NT2/D1 (cell line): ENCODE results near the gene ZNF808.
"Not testable (repeated sequence)": the region's sequence is repeated elsewhere in the genome, so short reads cannot be mapped to it uniquely, and the experiment has no call there.

ENCODE experiments used
- DNase-seq: peaks from one replicate; pipeline ENCODE4 v3.0.0-alpha.2; 2011; ENCODE audit warnings: low read depth, low spot score
- H3K27me3 ChIP-seq: 2 replicates; pipeline ENCODE4 v1.6.0; 2011; ENCODE audit warnings: mild to moderate bottlenecking; ENCODE audit not compliant: insufficient read length, insufficient read depth
- H3K36me3 ChIP-seq: 2 replicates; pipeline ENCODE4 v1.6.1; 2011; ENCODE audit warnings: mild to moderate bottlenecking, low read length, mixed read lengths; ENCODE audit not compliant: insufficient read depth, insufficient read length
- H3K4me1 ChIP-seq: 2 replicates; pipeline ENCODE4 v1.5.1; 2011; ENCODE audit not compliant: insufficient read depth, insufficient read length
- H3K4me3 ChIP-seq: 2 replicates; pipeline ENCODE4 v1.5.1; 2011; ENCODE audit warnings: low read depth; ENCODE audit not compliant: insufficient read length
- H3K9ac ChIP-seq: 2 replicates; pipeline ENCODE4 v1.6.0; 2011; ENCODE audit warnings: low read depth; ENCODE audit not compliant: insufficient read length
- H3K9me3 ChIP-seq: 2 replicates; pipeline ENCODE4 v1.5.1; 2011; ENCODE audit warnings: mild to moderate bottlenecking, low read length; ENCODE audit not compliant: insufficient read depth
- SUZ12 ChIP-seq: IDR thresholded peaks from 2 replicates; pipeline ENCODE4 v1.6.1; 2011; ENCODE audit not compliant: insufficient read length, insufficient read depth; ENCODE audit errors: extremely low read depth
- YY1 ChIP-seq: IDR thresholded peaks from 2 replicates; pipeline ENCODE4 v1.6.1; 2011; ENCODE audit not compliant: insufficient read length, insufficient read depth
- ZNF274 ChIP-seq: IDR thresholded peaks from 2 replicates; pipeline ENCODE4 v1.6.1; 2011; ENCODE audit warnings: mild to moderate bottlenecking, low read depth, low read length

The ZNF808 gene

DNA sequence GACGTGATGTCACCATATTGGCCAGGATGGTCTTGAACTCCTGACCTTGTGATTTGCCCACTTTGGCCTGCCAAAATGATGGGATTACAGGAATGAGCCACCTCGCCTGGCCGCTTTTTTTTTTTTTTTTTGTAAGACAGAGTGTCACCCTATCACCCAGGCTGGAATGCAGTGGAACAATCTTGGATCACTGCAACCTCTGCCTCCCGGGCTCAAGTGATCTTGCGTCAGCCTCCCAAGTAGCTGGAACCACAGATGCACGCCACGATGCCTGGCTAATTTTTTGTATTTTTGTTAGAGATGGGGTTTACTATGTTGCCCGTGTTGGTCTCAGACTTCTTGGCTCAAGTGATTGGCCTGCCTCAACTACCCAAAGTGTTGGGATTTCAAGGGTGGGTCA, 28.9 kb upstream of the ZNF808 start:
- no peak overlapping the region for H3K4me3 ChIP-seq
- TF ChIP-seq ZNF274 = no peak
- TF ChIP-seq YY1 = no peak
- no peak for TF ChIP-seq SUZ12
- no peaks in the 10 kb centered on the region for H3K4me1 ChIP-seq
- peaks cover 22% of the 10 kb centered on the region for H3K36me3 ChIP-seq
- DNase-seq = no peak
- no peaks in the 10 kb centered on the region for H3K9me3 ChIP-seq
- no peak overlapping the region for H3K9ac ChIP-seq
- no peaks in the 10 kb centered on the region for H3K27me3 ChIP-seq

DNA sequence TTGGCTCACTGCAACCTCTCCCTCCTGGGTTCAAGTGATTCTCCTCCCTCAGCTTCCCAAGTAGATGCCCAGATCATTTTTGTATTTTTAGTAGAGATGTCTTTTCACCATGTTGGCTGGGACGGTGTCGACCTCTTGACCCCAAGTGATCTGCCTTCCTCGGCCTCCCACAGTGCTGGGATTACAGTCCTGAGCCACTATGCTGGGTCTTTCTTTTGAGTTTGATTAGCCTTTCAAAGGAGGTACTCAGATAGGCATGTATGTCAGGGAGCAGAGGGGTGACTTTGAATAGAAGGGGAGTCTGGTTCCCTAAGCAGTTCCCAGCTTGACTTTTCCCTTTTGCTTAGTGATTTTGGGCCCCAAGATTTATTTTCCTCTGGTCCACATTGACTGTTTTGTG, 27.0 kb upstream of the ZNF808 start:
- not testable (repeated sequence) for H3K4me1 ChIP-seq

DNA sequence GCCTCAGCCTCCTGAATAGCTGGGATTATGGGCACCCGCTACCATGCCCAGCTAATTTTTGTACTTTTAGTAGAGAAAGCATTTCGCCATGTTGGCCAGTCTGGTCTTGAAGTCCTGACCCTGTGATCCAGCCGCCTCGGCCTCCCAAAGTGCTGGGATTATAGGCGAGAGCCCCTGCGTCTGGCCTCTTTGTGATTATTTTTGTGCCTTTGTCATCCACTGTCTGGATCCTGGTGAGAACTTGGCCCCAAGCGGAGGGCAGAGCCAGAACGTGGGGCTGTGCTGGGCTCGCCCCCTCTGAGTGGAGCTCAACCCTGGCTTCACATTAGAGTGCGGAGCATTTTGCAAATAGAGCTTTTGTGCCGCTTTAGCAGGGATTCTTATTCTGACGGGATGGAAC, 26.5 kb upstream of the ZNF808 start:
- not testable (repeated sequence) for H3K9ac ChIP-seq, H3K4me3 ChIP-seq, H3K27me3 ChIP-seq, H3K9me3 ChIP-seq, DNase-seq, H3K4me1 ChIP-seq
- H3K36me3 ChIP-seq = peaks cover 37% of the 10 kb centered on the region

More for the DNA sequence above, 27.0 kb upstream of the ZNF808 start:
- not testable (repeated sequence) for H3K9me3 ChIP-seq, H3K9ac ChIP-seq, H3K27me3 ChIP-seq, H3K4me3 ChIP-seq, DNase-seq
- H3K36me3 ChIP-seq = peaks cover 32% of the 10 kb centered on the region

DNA sequence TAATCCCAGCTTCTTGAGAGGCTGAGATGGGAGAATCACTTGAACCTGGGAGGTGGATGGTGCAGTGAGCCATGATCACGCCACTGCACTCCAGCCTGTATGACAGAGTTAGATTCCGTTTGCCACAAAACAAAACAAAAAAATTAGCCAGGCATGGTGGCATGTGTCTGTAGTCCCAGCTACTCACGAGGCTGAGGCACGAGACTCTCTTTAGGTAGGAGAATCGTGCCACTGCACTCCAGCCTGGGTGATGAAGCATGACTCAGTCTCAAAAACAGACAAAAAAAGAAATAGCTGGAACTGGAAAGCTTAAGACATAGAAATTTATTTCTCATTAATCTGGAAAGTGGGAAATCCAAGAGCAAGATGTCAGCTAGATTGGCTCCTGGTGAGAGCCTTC, 20.2 kb upstream of the ZNF808 start:
- Histone ChIP-seq H3K27me3 (no peaks in the 10 kb centered on the region), H3K4me1 (no peaks in the 10 kb centered on the region), H3K9me3 (peaks cover 19% of the 10 kb centered on the region), H3K36me3 (peaks cover 63% of the 10 kb centered on the region), H3K4me3 (no peak overlapping the region), H3K9ac (no peak overlapping the region)
- no peak for DNase-seq
- TF ChIP-seq ZNF274 (no peak), YY1 (no peak), SUZ12 (no peak)

DNA sequence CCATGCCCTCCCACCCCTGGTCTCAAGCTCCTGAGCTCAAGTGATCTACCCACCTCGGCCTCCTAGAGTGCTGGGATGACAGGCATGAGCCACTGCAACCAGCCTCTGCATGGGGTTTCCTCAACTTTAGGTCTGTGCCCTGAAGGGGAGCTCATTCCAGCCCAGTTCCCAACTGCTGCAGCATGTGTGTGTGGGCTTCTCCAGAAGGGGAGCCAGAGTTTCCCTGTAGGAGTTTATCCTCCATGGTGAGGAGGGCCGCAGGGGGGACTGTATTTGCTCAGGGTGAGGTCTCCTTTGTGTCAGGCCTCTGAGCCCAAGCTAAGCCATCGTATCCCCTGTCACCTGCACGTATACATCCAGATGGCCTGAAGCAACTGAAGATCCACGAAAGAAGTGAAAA, 11.3 kb upstream of the ZNF808 start:
- peaks cover 9% of the 10 kb centered on the region; the same call in 1 of the 2 replicates for H3K9me3 ChIP-seq
- TF ChIP-seq SUZ12 (no peak), ZNF274 (no peak), YY1 (no peak)
- no peak overlapping the region for H3K4me3 ChIP-seq
- H3K27me3 ChIP-seq = no peaks in the 10 kb centered on the region
- H3K36me3 ChIP-seq = peaks cover 34% of the 10 kb centered on the region
- no peaks in the 10 kb centered on the region for H3K4me1 ChIP-seq
- no peak overlapping the region for H3K9ac ChIP-seq
- DNase-seq = no peak

DNA sequence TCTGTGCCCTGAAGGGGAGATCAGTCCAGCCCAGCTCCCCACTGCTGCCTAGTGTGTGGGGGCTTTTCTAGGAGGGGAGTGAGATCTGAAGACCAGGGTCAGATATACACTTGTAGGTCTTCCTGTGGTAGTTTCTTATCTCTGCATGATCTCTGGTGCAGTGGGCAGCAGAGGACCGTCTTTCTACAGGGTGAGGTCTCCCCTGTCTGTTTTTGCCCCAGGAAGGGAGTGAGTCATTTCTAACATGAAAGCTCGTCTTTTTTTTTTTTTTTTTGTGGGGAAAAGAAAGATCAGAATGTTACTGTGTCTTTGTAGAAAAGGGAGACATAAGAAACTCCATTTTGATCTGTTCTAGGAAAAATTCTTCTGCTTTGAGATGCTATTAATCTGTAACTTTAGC, 8.8 kb upstream of the ZNF808 start:
- Histone ChIP-seq H3K9me3 (no peaks in the 10 kb centered on the region), H3K36me3 (peaks cover 18% of the 10 kb centered on the region), H3K4me1 (no peaks in the 10 kb centered on the region), H3K4me3 (no peak overlapping the region), H3K9ac (no peak overlapping the region), H3K27me3 (no peaks in the 10 kb centered on the region)
- TF ChIP-seq SUZ12 = no peak
- TF ChIP-seq ZNF274 = no peak
- no peak for TF ChIP-seq YY1
- DNase-seq = no peak

DNA sequence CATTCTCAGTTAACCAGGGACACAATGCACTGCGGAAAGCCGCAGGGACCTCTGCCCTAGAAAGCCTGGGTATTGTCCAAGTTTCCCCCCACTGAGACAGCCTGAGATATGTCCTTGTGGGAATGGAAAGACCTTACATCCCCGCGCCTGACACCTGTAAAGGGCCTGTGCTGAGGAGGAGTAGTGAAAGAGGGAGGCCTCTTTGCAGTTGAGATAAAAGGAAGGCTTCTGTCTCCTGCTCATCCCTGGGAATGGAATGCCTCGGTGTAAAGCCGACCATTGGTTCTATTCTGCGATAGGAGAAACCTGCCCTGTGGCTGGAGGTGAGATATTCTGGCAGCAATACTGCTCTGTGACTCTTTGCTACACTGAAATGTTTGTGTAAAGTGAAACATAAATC, 8.3 kb upstream of the ZNF808 start:
- not testable (repeated sequence) for H3K27me3 ChIP-seq, H3K9ac ChIP-seq, H3K4me1 ChIP-seq, H3K4me3 ChIP-seq, DNase-seq, H3K9me3 ChIP-seq
- H3K36me3 ChIP-seq = peaks cover 15% of the 10 kb centered on the region

DNA sequence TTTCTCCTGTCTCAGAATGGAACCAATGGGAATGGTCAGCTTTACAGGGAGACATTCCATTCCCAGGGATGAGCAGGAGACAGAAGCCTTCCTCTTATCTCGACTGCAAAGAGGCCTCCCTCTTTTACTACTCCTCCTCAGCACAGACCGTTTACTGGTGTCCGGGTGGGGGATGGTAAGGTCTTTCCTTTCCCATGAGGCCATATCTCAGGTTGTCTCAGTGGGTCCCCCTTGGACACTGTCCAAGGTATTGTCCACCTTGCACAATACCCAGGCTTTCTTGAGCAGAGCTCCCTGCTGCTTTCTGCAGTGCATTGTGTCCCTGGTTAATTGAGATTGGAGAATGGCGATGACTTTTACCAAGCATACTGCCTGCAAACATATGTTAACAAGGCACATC, 7.5 kb upstream of the ZNF808 start:
- DNase-seq = no peak
- no peak overlapping the region for H3K9ac ChIP-seq
- H3K9me3 ChIP-seq = no peaks in the 10 kb centered on the region
- TF ChIP-seq YY1 (no peak), SUZ12 (no peak), ZNF274 (no peak)
- H3K4me3 ChIP-seq = no peak overlapping the region
- H3K36me3 ChIP-seq = peaks cover 12% of the 10 kb centered on the region
- H3K4me1 ChIP-seq = no peaks in the 10 kb centered on the region
- no peaks in the 10 kb centered on the region for H3K27me3 ChIP-seq
